Large intestine (tissue), 3 donors: ENCODE data around the gene EML4. TPM values are rescaled to one million over a fixed set of nuclear protein-coding genes. Genes with fewer than 3 reads are reported as not detected.
"Not testable (repeated sequence)": the region's sequence is repeated elsewhere in the genome, so short reads cannot be mapped to it uniquely, and the experiment has no call there.

ENCODE experiments used
- DNase-seq, 2 donors: peaks; one replicate each; pipeline versions ENCODE4 v3.0.0 to v3.0.0-alpha.2; 2013
- H3K27ac ChIP-seq: one replicate; pipeline ENCODE4 v1.5.1; 2013; ENCODE audit warnings: low read length
- H3K27me3 ChIP-seq: 2 replicates; pipeline ENCODE4 v1.6.1; 2013; ENCODE audit warnings: low read length; ENCODE audit not compliant: control insufficient read depth, insufficient read depth
- H3K36me3 ChIP-seq: 2 replicates; pipeline ENCODE4 v1.6.1; 2013; ENCODE audit warnings: low read length; ENCODE audit not compliant: control insufficient read depth, insufficient read depth
- H3K4me1 ChIP-seq: one replicate; pipeline ENCODE4 v1.6.1; 2013; ENCODE audit warnings: low read length; ENCODE audit not compliant: control insufficient read depth, insufficient read depth
- H3K4me3 ChIP-seq: one replicate; pipeline ENCODE4 v1.5.1; 2013; ENCODE audit warnings: low read length
- H3K9me3 ChIP-seq: one replicate; pipeline ENCODE4 v1.6.1; 2013; ENCODE audit warnings: mild to moderate bottlenecking, low read depth, low read length, moderate library complexity; ENCODE audit not compliant: control insufficient read depth
- WGBS: methylation state at CpG from one replicate; pipeline ENCODE4 v1.1.5; 2013; ENCODE audit warnings: low lambda C conversion rate; ENCODE audit not compliant: insufficient coverage; 5-methylcytosine and 5-hydroxymethylcytosine counted together
- polyA plus RNA-seq: library from polyadenylated mRNA; unstranded; fragments of 120-200 nt; gene quantifications from one replicate; pipeline ENCODE4 v1.2.1, GENCODE V29; 2013

EML4 gene
- polyA plus RNA-seq, 1 donor, result 129 TPM

GRCh38 chr2:42129487-42129852 is 39.7 kb upstream of the EML4 start:
- no peak for DNase-seq
- Histone ChIP-seq H3K36me3 (no peaks in the 10 kb centered on the region), H3K9me3 (no peaks in the 10 kb centered on the region), H3K27me3 (no peaks in the 10 kb centered on the region), H3K4me3 (no peak overlapping the region), H3K4me1 (peaks cover 36% of the 10 kb centered on the region), H3K27ac (peak overlapping the region; percentile 7)
- WGBS, result no CpG with 5 or more reads among the region's 1 CpG

GRCh38 chr2:42129947-42130346 is 39.2 kb upstream of the EML4 start:
- Histone ChIP-seq H3K4me1 (peaks cover 36% of the 10 kb centered on the region), H3K4me3 (no peak overlapping the region), H3K36me3 (no peaks in the 10 kb centered on the region), H3K27ac (no peak overlapping the region), H3K9me3 (no peaks in the 10 kb centered on the region), H3K27me3 (no peaks in the 10 kb centered on the region)
- no peak for DNase-seq
- whole genome bisulfite sequencing, result no CpG with 5 or more reads among the region's 5 CpGs

GRCh38 chr2:42130858-42131257 is 38.3 kb upstream of the EML4 start:
- H3K4me3 ChIP-seq, result not testable (repeated sequence)

GRCh38 chr2:42132191-42132965 is 36.8 kb upstream of the EML4 start:
- Histone ChIP-seq H3K9me3 (no peaks in the 10 kb centered on the region), H3K27me3 (no peaks in the 10 kb centered on the region), H3K4me3 (no peak overlapping the region), H3K36me3 (no peaks in the 10 kb centered on the region), H3K4me1 (peaks cover 37% of the 10 kb centered on the region), H3K27ac (peak overlapping the region; percentile 31)
- DNase-seq, result no peak
- no CpG with 5 or more reads among the region's 8 CpGs for WGBS

More at GRCh38 chr2:42130858-42131257, 38.3 kb upstream of the EML4 start:
- H3K4me1 ChIP-seq, result peaks cover 32% of the 10 kb centered on the region
- WGBS, result no CpG with 5 or more reads among the region's 10 CpGs
- H3K9me3 ChIP-seq, DNase-seq, H3K27ac ChIP-seq, H3K36me3 ChIP-seq, H3K27me3 ChIP-seq: not testable (repeated sequence)

GRCh38 chr2:42132966-42133641 is 36.0 kb upstream of the EML4 start:
- H3K4me1 ChIP-seq, result peaks cover 33% of the 10 kb centered on the region
- DNase-seq, result peak; percentile 71 to 83
- H3K4me3 ChIP-seq, result no peak overlapping the region
- H3K36me3 ChIP-seq, result no peaks in the 10 kb centered on the region
- no peaks in the 10 kb centered on the region for H3K9me3 ChIP-seq
- H3K27ac ChIP-seq, result peak overlapping the region; percentile 31
- WGBS, result no CpG with 5 or more reads among the region's 17 CpGs
- H3K27me3 ChIP-seq, result no peaks in the 10 kb centered on the region

GRCh38 chr2:42133771-42134195 is 35.4 kb upstream of the EML4 start:
- 100% methylated on average over 1 of the region's 11 CpGs for WGBS
- Histone ChIP-seq H3K27me3 (no peaks in the 10 kb centered on the region), H3K9me3 (no peaks in the 10 kb centered on the region), H3K4me3 (no peak overlapping the region), H3K27ac (no peak overlapping the region), H3K36me3 (no peaks in the 10 kb centered on the region), H3K4me1 (peaks cover 29% of the 10 kb centered on the region)
- DNase-seq, result no peak

- H3K4me1 ChIP-seq, result peaks cover 23% of the 10 kb centered on the region
- not testable (repeated sequence) for H3K27me3 ChIP-seq, H3K27ac ChIP-seq, H3K9me3 ChIP-seq, H3K4me3 ChIP-seq, DNase-seq, H3K36me3 ChIP-seq
- no CpG with 5 or more reads among the region's 10 CpGs for WGBS
Measured at GRCh38 chr2:42134401-42134932, 34.7 kb upstream of the EML4 start.

GRCh38 chr2:42135381-42136312 is 33.5 kb upstream of the EML4 start:
- Histone ChIP-seq H3K36me3 (no peaks in the 10 kb centered on the region), H3K4me3 (no peak overlapping the region), H3K27ac (no peak overlapping the region), H3K4me1 (peaks cover 23% of the 10 kb centered on the region), H3K9me3 (no peaks in the 10 kb centered on the region), H3K27me3 (no peaks in the 10 kb centered on the region)
- 100% methylated on average over 1 of the region's 4 CpGs for WGBS
- DNase-seq, result no peak

GRCh38 chr2:42136782-42137124 is 32.4 kb upstream of the EML4 start:
- H3K27ac ChIP-seq, result no peak overlapping the region
- DNase-seq, result no peak
- peaks cover 30% of the 10 kb centered on the region for H3K4me1 ChIP-seq

More at GRCh38 chr2:42136782-42137124, 32.4 kb upstream of the EML4 start:
- Histone ChIP-seq H3K27me3 (no peaks in the 10 kb centered on the region), H3K9me3 (no peaks in the 10 kb centered on the region), H3K36me3 (no peaks in the 10 kb centered on the region), H3K4me3 (no peak overlapping the region)
- no CpG with 5 or more reads among the region's 2 CpGs for WGBS
